Activated CD8-positive, alpha-beta memory T cell treated with anti-CD3 and anti-CD28 coated beads, Interleukin-2, amount 50 U/mL, for 1 hour (primary cell): ENCODE results near the gene MDM2.
"Not testable (repeated sequence)": the region's sequence is repeated elsewhere in the genome, so short reads cannot be mapped to it uniquely, and the experiment has no call there.

ENCODE experiments used
- DNase-seq: peaks from one replicate; pipeline ENCODE4 v3.0.0-alpha.2; 2020; ENCODE audit errors: extremely low read depth

MDM2 gene

GRCh38 chr12:68786929-68787328, 21.0 kb upstream of the MDM2 start:
- no peak for DNase-seq

- DNase-seq: no peak
These were observed 19.3 kb upstream of the MDM2 start for GRCh38 chr12:68788554-68789143.

GRCh38 chr12:68789144-68789878, 18.7 kb upstream of the MDM2 start:
- no peak for DNase-seq

GRCh38 chr12:68790081-68790951, 17.7 kb upstream of the MDM2 start:
- no peak for DNase-seq

GRCh38 chr12:68790952-68791234, 17.1 kb upstream of the MDM2 start:
- DNase-seq: no peak

- DNase-seq: no peak
These were observed 16.0 kb upstream of the MDM2 start for GRCh38 chr12:68791897-68792481.

GRCh38 chr12:68792952-68793351, 15.0 kb upstream of the MDM2 start:
- no peak for DNase-seq

GRCh38 chr12:68793436-68793835, 14.5 kb upstream of the MDM2 start:
- no peak for DNase-seq

- DNase-seq: no peak
These were observed 13.9 kb upstream of the MDM2 start for GRCh38 chr12:68793975-68794652.

GRCh38 chr12:68794653-68795251, 13.2 kb upstream of the MDM2 start:
- DNase-seq: no peak

- no peak for DNase-seq
These were observed 11.6 kb upstream of the MDM2 start for GRCh38 chr12:68796399-68796798.

- DNase-seq: no peak
These were observed 9.1 kb upstream of the MDM2 start for GRCh38 chr12:68798882-68799234.

- DNase-seq: no peak
These were observed 7.7 kb upstream of the MDM2 start for GRCh38 chr12:68800294-68800693.

GRCh38 chr12:68801124-68801523, 6.9 kb upstream of the MDM2 start:
- not testable (repeated sequence) for DNase-seq

- not testable (repeated sequence) for DNase-seq
These were observed 5.6 kb upstream of the MDM2 start for GRCh38 chr12:68802372-68802745.

GRCh38 chr12:68802911-68803651, 4.9 kb upstream of the MDM2 start:
- not testable (repeated sequence) for DNase-seq

GRCh38 chr12:68803948-68804656, 3.9 kb upstream of the MDM2 start:
- no peak for DNase-seq

- DNase-seq: no peak
These were observed 3.1 kb upstream of the MDM2 start for GRCh38 chr12:68804657-68805591.

- no peak for DNase-seq
These were observed 2.3 kb upstream of the MDM2 start for GRCh38 chr12:68805592-68806120.
